SHP77 treated with DMSO at 0.1 percent for 48 hours (cell line): Measurements from ENCODE around the gene RB1.

Experiments
- DNase-seq: peaks from one replicate; lab custom pipeline; 2025; lab: John Stamatoyannopoulos, UW

The RB1 gene

DNA sequence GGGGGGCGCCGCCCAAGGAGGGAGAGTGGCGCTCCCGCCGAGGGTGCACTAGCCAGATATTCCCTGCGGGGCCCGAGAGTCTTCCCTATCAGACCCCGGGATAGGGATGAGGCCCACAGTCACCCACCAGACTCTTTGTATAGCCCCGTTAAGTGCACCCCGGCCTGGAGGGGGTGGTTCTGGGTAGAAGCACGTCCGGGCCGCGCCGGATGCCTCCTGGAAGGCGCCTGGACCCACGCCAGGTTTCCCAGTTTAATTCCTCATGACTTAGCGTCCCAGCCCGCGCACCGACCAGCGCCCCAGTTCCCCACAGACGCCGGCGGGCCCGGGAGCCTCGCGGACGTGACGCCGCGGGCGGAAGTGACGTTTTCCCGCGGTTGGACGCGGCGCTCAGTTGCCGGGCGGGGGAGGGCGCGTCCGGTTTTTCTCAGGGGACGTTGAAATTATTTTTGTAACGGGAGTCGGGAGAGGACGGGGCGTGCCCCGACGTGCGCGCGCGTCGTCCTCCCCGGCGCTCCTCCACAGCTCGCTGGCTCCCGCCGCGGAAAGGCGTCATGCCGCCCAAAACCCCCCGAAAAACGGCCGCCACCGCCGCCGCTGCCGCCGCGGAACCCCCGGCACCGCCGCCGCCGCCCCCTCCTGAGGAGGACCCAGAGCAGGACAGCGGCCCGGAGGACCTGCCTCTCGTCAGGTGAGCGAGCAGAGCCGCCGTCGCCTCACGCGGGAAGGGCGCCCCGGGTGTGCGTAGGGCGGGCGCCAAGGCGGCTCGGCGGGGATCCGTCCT is at the start of gene RB1:
RB1 (plus strand) TSS at position 393 of the 784 bp plus-strand sequence; CDS start at position 555, 162 bp downstream.
- DNase-seq = peak; percentile 65

GRCh38 chr13:48253849-48254248 is 49.7 kb upstream of the RB1 start:
- no peak for DNase-seq

GRCh38 chr13:48255090-48255489 is 48.5 kb upstream of the RB1 start:
- DNase-seq = no peak

DNA sequence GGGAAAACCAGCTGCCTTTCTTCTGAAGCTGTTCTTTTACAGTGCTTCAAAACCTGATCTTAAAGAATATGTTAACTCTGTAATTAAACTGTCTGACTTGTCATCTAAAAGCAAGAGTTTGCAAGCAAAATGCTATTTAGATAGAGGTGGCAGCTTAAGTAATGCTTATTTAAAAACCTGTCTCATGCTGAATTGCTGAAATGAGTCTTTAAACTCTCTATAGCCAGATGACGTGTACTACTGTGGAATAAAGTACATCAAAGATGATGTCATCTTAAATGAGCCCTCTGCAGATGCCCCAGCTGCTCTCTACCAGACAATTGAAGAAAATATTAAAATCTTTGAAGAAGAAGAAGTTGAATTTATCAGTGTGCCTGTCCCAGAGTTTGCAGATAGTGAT is 47.6 kb upstream of the RB1 start:
- DNase-seq = no peak

- no peak for DNase-seq
These were observed 45.5 kb upstream of the RB1 start for GRCh38 chr13:48258002-48258401.

- no peak for DNase-seq
These were observed 45.1 kb upstream of the RB1 start for GRCh38 chr13:48258430-48258829.

DNA sequence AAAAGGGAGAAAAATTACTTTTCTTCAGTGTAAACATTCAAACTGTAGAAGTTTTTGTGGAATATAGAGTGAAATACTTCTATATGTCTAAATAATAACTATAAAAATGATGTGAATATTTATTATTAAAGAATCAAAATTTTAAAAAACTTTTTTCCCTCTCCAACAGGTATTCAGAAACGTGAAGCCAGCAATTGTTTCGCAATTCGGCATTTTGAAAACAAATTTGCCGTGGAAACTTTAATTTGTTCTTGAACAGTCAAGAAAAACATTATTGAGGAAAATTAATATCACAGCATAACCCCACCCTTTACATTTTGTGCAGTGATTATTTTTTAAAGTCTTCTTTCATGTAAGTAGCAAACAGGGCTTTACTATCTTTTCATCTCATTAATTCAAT is 42.6 kb upstream of the RB1 start:
- DNase-seq = no peak

GRCh38 chr13:48263196-48263595 is 40.4 kb upstream of the RB1 start:
- DNase-seq = no peak

DNA sequence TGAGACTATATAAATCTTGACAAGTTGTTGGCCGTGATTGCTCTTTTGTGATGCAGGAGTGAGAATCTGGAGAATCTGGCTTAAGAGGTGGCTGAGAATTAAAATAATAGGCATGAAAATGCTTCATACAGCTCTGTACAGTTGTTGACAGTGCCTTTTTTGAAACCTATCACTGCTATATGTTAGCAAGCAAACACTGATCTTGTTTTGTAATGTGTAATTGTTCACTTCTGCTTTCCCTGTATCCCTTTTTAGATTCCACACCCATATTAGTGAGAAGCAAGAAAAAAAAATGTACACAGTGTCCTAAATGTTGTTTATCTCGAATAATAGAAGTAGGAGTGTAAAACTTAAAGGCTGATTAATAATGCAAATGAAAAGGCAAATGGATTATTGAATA is 39.5 kb upstream of the RB1 start:
- DNase-seq = no peak

DNA sequence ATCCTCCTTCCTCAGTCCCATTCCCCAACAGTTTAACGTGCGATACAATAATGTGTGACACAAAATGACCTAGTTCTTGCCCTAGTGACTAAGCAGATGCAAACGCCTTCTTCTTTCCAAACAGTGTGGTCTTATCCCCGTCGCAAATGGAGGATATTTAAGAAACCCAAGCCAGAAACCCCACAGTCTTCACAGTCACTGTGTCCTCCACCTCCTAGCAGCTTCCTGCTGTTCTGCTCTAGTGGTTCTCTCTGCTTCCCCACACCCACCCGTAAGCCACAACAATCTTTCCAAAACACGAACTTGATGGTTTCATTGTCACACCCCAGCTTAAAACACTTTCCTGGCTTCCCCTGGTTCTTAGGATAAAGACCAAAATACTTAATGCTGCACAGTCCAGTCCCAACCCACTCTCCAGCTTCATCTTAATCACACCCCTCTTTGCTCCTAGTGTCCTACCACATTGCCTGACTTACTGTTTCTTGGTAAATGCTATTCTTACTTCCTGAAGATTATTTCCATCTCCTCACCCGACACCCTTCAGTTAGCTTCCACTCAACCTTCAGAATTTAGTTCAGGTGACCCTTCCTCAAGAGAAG is 38.2 kb upstream of the RB1 start:
- DNase-seq = no peak

DNA sequence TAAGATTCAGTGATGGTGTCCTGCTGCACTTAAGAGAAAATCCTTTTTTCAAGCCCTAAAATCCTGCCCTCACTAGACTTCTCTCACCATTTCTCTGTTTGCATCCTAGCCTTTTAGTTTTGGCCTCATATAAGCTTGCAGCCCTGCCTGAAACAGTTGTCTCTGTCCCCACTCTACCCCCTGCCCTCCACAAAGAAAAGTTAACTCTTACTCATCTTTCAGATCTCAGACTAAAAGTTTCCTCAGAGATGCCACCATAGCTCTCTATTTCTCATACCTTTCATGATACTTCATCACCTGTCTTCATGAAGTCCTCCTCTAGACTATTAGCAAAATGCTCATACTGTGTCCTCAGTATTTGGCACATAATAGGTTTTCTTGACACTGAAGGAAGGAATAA is 37.4 kb upstream of the RB1 start:
- no peak for DNase-seq

GRCh38 chr13:48266701-48267639 is 36.6 kb upstream of the RB1 start:
- DNase-seq = no peak

GRCh38 chr13:48268019-48268418 is 35.5 kb upstream of the RB1 start:
- no peak for DNase-seq

- no peak for DNase-seq
These were observed 30.2 kb upstream of the RB1 start for GRCh38 chr13:48273346-48273745.

DNA sequence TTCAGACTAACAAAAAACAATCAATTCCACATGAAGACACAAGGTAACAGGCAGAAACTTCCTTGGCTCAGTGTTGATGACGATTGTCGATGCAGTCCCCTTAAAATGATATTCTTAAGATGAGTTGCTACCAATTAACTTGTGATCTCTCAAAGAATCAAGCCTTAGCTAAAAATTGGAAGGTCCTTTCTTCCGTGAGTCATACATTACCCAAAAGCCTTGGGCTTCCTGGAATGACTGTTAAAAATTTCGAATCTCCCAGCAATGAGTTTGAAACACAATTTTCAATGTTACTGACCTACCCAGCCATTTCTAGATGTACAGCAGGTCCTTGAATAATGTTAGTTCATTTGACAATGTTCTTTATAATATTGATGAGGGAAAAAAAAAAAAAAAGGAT is 28.0 kb upstream of the RB1 start:
- DNase-seq = no peak

- DNase-seq = no peak
These were observed 24.7 kb upstream of the RB1 start for GRCh38 chr13:48278806-48279205.

DNA sequence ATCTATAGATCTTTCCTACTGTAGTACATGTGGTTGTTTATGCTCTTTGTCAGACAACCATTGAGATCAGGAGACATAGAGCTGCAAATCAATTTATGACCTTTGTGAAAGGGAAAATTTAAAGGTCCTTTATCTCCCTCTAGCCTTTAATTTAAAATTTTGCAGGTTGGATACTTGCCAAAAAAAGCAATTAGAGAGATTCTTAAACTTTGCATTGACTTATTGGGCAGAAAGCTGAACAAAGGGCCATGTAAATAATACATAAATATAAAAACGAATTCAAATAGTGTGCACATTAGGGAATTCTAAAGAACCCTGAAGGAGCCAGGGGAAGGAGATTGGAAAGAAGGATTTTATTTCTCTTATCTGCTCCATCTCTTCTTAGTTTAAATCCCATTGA is 22.0 kb upstream of the RB1 start:
- no peak for DNase-seq

- DNase-seq = no peak
These were observed 11.8 kb upstream of the RB1 start for GRCh38 chr13:48291730-48292129.

DNA sequence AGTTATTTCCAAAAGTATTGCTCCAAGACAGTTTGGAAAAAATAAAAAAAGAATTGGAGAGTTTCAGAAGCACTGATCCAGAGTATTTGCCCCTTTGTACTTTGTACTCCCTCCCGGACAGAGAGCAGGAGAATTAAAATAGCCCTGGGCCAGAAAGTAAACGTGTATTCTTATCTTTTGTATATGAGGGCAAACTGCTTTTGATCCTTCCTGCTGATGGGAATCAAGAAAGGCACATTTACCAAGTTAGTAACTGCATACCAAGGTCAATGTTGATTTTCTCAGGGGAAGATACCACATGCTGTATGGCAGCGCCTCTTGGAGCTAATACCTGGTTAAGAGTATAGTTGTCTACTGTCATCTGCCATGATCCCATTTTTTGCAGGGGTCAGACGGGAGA is 10.9 kb upstream of the RB1 start:
- no peak for DNase-seq

- no peak for DNase-seq
These were observed 8.9 kb upstream of the RB1 start for GRCh38 chr13:48294653-48295052.

DNA sequence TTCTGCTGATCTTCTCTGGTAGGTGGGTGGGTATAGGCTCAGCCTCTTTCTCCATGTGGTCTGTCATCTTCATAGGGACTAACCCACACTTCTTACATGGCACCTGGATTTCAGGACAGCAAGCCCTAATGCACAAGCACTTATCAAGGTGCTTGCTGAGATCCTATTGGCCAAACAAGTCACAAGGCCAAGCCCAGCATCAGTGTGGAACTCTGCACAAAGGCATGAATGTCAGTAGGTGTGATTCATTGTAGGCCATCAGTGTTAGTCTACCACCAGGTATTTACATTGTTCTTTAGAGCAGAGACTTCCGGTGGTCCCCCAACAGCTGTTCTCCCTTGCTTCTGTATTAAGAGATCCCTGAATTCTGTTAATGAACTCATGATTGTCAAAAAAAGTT is 8.3 kb upstream of the RB1 start:
- no peak for DNase-seq

GRCh38 chr13:48296528-48296927 is 7.0 kb upstream of the RB1 start:
- no peak for DNase-seq
